ENCODE data around the gene ILF2. TPM values are rescaled to one million over a fixed set of nuclear protein-coding genes. Genes with fewer than 3 reads are reported as not detected.
"Not testable (repeated sequence)": the region's sequence is repeated elsewhere in the genome, so short reads cannot be mapped to it uniquely, and the experiment has no call there.

ILF2 gene
- total RNA-seq, 1 donor from 2014 or later: 358 TPM

- H3K36me3 Mint-ChIP-seq (ENCODE audit: low read depth); H3K27me3 Mint-ChIP-seq (ENCODE audit: low read depth); H3K4me3 Mint-ChIP-seq (ENCODE audit: low read depth); H3K9me3 Mint-ChIP-seq; H3K27ac Mint-ChIP-seq: not testable (repeated sequence)
- H3K4me1 Mint-ChIP-seq (ENCODE audit: low read depth): peaks cover 25% of the 10 kb centered on the region
- DNase-seq (ENCODE audit: low spot score): peak; percentile 50
- intact Hi-C loops (cut with micrococcal nuclease): loop anchor here (1.0 to 5.0 kb wide), 12 partner anchors 13 to 601 kb away; partner anchors contain the start of genes CHTOP, HAX1, INTS3 and RAB13
Measured at GRCh38 chr1:153671628-153672353, 998 bp upstream of the ILF2 start.

- DNase-seq (ENCODE audit: low spot score): no peak
- intact Hi-C loops (cut with micrococcal nuclease): loop anchor here (2.0 to 5.0 kb wide), 6 partner anchors 57 to 602 kb away; partner anchors contain the start of genes HAX1, INTS3, S100A3 and S100A4
- Mint-ChIP-seq H3K27me3 (ENCODE audit: low read depth) (no peaks in the 10 kb centered on the region), H3K4me1 (ENCODE audit: low read depth) (peaks cover 25% of the 10 kb centered on the region), H3K9me3 (no peaks in the 10 kb centered on the region), H3K27ac (no peak overlapping the region), H3K4me3 (ENCODE audit: low read depth) (no peak overlapping the region), H3K36me3 (ENCODE audit: low read depth) (peaks cover 6% of the 10 kb centered on the region)
Measured at GRCh38 chr1:153670257-153670858, 435 bp downstream of the ILF2 start.

GRCh38 chr1:153669606-153670005 is 1.2 kb downstream of the ILF2 start:
- H3K4me3 Mint-ChIP-seq (ENCODE audit: low read depth): no peak overlapping the region
- H3K9me3 Mint-ChIP-seq: no peaks in the 10 kb centered on the region
- H3K27me3 Mint-ChIP-seq (ENCODE audit: low read depth): no peaks in the 10 kb centered on the region
- peaks cover 13% of the 10 kb centered on the region for H3K36me3 Mint-ChIP-seq (ENCODE audit: low read depth)
- intact Hi-C loops (cut with micrococcal nuclease): loop anchor here (2.0 to 5.0 kb wide), 6 partner anchors 58 to 603 kb away; partner anchors contain the start of genes HAX1, INTS3, S100A3 and S100A4
- DNase-seq (ENCODE audit: low spot score): no peak
- no peak overlapping the region for H3K27ac Mint-ChIP-seq
- H3K4me1 Mint-ChIP-seq (ENCODE audit: low read depth): peaks cover 25% of the 10 kb centered on the region

- intact Hi-C loops (cut with micrococcal nuclease); H3K4me3 Mint-ChIP-seq (ENCODE audit: low read depth); H3K27ac Mint-ChIP-seq; DNase-seq (ENCODE audit: low spot score); H3K27me3 Mint-ChIP-seq (ENCODE audit: low read depth); H3K9me3 Mint-ChIP-seq: not testable (repeated sequence)
- Mint-ChIP-seq H3K36me3 (ENCODE audit: low read depth) (peaks cover 23% of the 10 kb centered on the region), H3K4me1 (ENCODE audit: low read depth) (peaks cover 25% of the 10 kb centered on the region)
Measured at GRCh38 chr1:153668672-153669071, 2.1 kb downstream of the ILF2 start.

GRCh38 chr1:153667439-153667838 is 3.4 kb downstream of the ILF2 start:
- H3K4me3 Mint-ChIP-seq (ENCODE audit: low read depth): peak overlapping the region; percentile 44
- H3K4me1 Mint-ChIP-seq (ENCODE audit: low read depth): peaks cover 23% of the 10 kb centered on the region
- H3K36me3 Mint-ChIP-seq (ENCODE audit: low read depth): peaks cover 33% of the 10 kb centered on the region
- H3K27ac Mint-ChIP-seq: peak overlapping the region; percentile 28
- no peaks in the 10 kb centered on the region for H3K27me3 Mint-ChIP-seq (ENCODE audit: low read depth)
- no peaks in the 10 kb centered on the region for H3K9me3 Mint-ChIP-seq
- intact Hi-C loops (cut with micrococcal nuclease): no loop called here
- no peak for DNase-seq (ENCODE audit: low spot score)

GRCh38 chr1:153663211-153663610 is 7.6 kb downstream of the ILF2 start:
- H3K27ac Mint-ChIP-seq: no peak overlapping the region
- H3K27me3 Mint-ChIP-seq (ENCODE audit: low read depth): no peaks in the 10 kb centered on the region
- DNase-seq (ENCODE audit: low spot score): no peak
- H3K4me1 Mint-ChIP-seq (ENCODE audit: low read depth): peaks cover 16% of the 10 kb centered on the region
- intact Hi-C loops (cut with micrococcal nuclease): no loop called here
- no peaks in the 10 kb centered on the region for H3K9me3 Mint-ChIP-seq
- peaks cover 50% of the 10 kb centered on the region for H3K36me3 Mint-ChIP-seq (ENCODE audit: low read depth)
- no peak overlapping the region for H3K4me3 Mint-ChIP-seq (ENCODE audit: low read depth)

- intact Hi-C loops (cut with micrococcal nuclease): no loop called here
- no peak overlapping the region for H3K4me3 Mint-ChIP-seq (ENCODE audit: low read depth)
- peaks cover 12% of the 10 kb centered on the region for H3K4me1 Mint-ChIP-seq (ENCODE audit: low read depth)
- H3K36me3 Mint-ChIP-seq (ENCODE audit: low read depth): peaks cover 50% of the 10 kb centered on the region
- H3K9me3 Mint-ChIP-seq: no peaks in the 10 kb centered on the region
- no peak for DNase-seq (ENCODE audit: low spot score)
- no peak overlapping the region for H3K27ac Mint-ChIP-seq
- no peaks in the 10 kb centered on the region for H3K27me3 Mint-ChIP-seq (ENCODE audit: low read depth)
Measured at GRCh38 chr1:153662269-153662668, 8.5 kb downstream of the ILF2 start.

GRCh38 chr1:153661111-153661708 is 9.6 kb downstream of the ILF2 start:
- H3K4me1 Mint-ChIP-seq (ENCODE audit: low read depth): peaks cover 12% of the 10 kb centered on the region
- no peaks in the 10 kb centered on the region for H3K9me3 Mint-ChIP-seq
- H3K27me3 Mint-ChIP-seq (ENCODE audit: low read depth): no peaks in the 10 kb centered on the region
- peaks cover 50% of the 10 kb centered on the region for H3K36me3 Mint-ChIP-seq (ENCODE audit: low read depth)
- peak overlapping the region; percentile 17 for H3K4me3 Mint-ChIP-seq (ENCODE audit: low read depth)
- intact Hi-C loops (cut with micrococcal nuclease): no loop called here
- no peak overlapping the region for H3K27ac Mint-ChIP-seq
- no peak for DNase-seq (ENCODE audit: low spot score)

- no peaks in the 10 kb centered on the region for H3K9me3 Mint-ChIP-seq
- H3K27ac Mint-ChIP-seq: peak overlapping the region; percentile 42
- peaks cover 37% of the 10 kb centered on the region for H3K36me3 Mint-ChIP-seq (ENCODE audit: low read depth)
- peaks cover 12% of the 10 kb centered on the region for H3K4me1 Mint-ChIP-seq (ENCODE audit: low read depth)
- no peak for DNase-seq (ENCODE audit: low spot score)
- no peaks in the 10 kb centered on the region for H3K27me3 Mint-ChIP-seq (ENCODE audit: low read depth)
- peak overlapping the region; percentile 96 for H3K4me3 Mint-ChIP-seq (ENCODE audit: low read depth)
- intact Hi-C loops (cut with micrococcal nuclease): no loop called here
Measured at GRCh38 chr1:153659656-153660055, 11.1 kb downstream of the ILF2 start.

GRCh38 chr1:153659175-153659534 is 11.6 kb downstream of the ILF2 start:
- H3K36me3 Mint-ChIP-seq (ENCODE audit: low read depth): peaks cover 32% of the 10 kb centered on the region
- peak overlapping the region; percentile 96 for H3K4me3 Mint-ChIP-seq (ENCODE audit: low read depth)
- peaks cover 12% of the 10 kb centered on the region for H3K4me1 Mint-ChIP-seq (ENCODE audit: low read depth)
- intact Hi-C loops (cut with micrococcal nuclease): no loop called here
- no peaks in the 10 kb centered on the region for H3K27me3 Mint-ChIP-seq (ENCODE audit: low read depth)
- DNase-seq (ENCODE audit: low spot score): no peak
- peak overlapping the region; percentile 70 for H3K27ac Mint-ChIP-seq
- H3K9me3 Mint-ChIP-seq: no peaks in the 10 kb centered on the region

- H3K9me3 Mint-ChIP-seq: no peaks in the 10 kb centered on the region
- H3K27me3 Mint-ChIP-seq (ENCODE audit: low read depth): no peaks in the 10 kb centered on the region
- peak within 1 kb of the TSS; percentile 96 for H3K4me3 Mint-ChIP-seq (ENCODE audit: low read depth)
- peak within 1 kb of the TSS; percentile 70 for H3K27ac Mint-ChIP-seq
- H3K36me3 Mint-ChIP-seq (ENCODE audit: low read depth): peaks cover 27% of the 10 kb centered on the region
- peaks cover 12% of the 10 kb centered on the region for H3K4me1 Mint-ChIP-seq (ENCODE audit: low read depth)
- intact Hi-C loops (cut with micrococcal nuclease): loop anchor here (1.0 kb wide), 2 partner anchors 13 to 25 kb away; no protein-coding TSS in a partner anchor
- peak; percentile 90 for DNase-seq (ENCODE audit: low spot score)
Measured at GRCh38 chr1:153658400-153659174, 12.2 kb downstream of the ILF2 start, which contains the start of gene SNAPIN. TSS of gene SNAPIN (plus strand) at chr1:153658703. CDS start at chr1:153658744, 41 bp downstream.

- H3K27ac Mint-ChIP-seq: no peak overlapping the region
- H3K4me3 Mint-ChIP-seq (ENCODE audit: low read depth): no peak overlapping the region
- H3K36me3 Mint-ChIP-seq (ENCODE audit: low read depth): no peaks in the 10 kb centered on the region
- H3K9me3 Mint-ChIP-seq: no peaks in the 10 kb centered on the region
- peaks cover 12% of the 10 kb centered on the region for H3K4me1 Mint-ChIP-seq (ENCODE audit: low read depth)
- intact Hi-C loops (cut with micrococcal nuclease): no loop called here
- no peaks in the 10 kb centered on the region for H3K27me3 Mint-ChIP-seq (ENCODE audit: low read depth)
- DNase-seq (ENCODE audit: low spot score): no peak
Measured at GRCh38 chr1:153655333-153655732, 15.5 kb downstream of the ILF2 start.
